Measurements from ENCODE around the gene NFASC.

The NFASC gene

GRCh38 chr1:204994086-204994862 is 123.6 kb downstream of the NFASC start:
- H3K27me3 Mint-ChIP-seq: no peaks in the 10 kb centered on the region
- H3K36me3 Mint-ChIP-seq (ENCODE audit: low read depth): no peaks in the 10 kb centered on the region
- peaks cover 14% of the 10 kb centered on the region for H3K4me1 Mint-ChIP-seq (ENCODE audit: low read depth)
- H3K27ac Mint-ChIP-seq: no peak overlapping the region
- no peak overlapping the region for H3K4me3 Mint-ChIP-seq
- H3K9me3 Mint-ChIP-seq: no peaks in the 10 kb centered on the region

DNA sequence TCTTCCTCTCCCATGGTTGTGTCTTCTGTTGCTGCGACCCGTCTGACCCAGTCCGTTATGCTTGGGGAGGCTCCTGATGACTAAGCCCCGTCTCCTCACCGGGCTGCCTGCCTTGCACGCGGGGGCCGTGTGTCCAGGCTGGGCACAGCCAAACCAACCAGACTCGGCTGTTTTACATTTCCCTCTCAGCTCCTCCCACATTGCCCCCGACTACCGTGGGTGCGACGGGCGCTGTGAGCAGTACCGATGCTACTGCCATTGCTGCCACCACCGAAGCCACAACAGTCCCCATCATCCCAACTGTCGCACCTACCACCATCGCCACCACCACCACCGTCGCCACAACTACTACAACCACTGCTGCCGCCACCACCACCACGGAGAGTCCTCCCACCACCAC is 126.3 kb downstream of the NFASC start:
- H3K27me3 Mint-ChIP-seq: peaks cover 2% of the 10 kb centered on the region

GRCh38 chr1:204997591-204998355 is 127.1 kb downstream of the NFASC start:
- Mint-ChIP-seq H3K27ac (no peak overlapping the region), H3K4me3 (no peak overlapping the region), H3K9me3 (no peaks in the 10 kb centered on the region), H3K27me3 (peaks cover 2% of the 10 kb centered on the region), H3K36me3 (ENCODE audit: low read depth) (no peaks in the 10 kb centered on the region), H3K4me1 (ENCODE audit: low read depth) (peaks cover 5% of the 10 kb centered on the region)

More for the DNA sequence above, 126.3 kb downstream of the NFASC start:
- Mint-ChIP-seq H3K36me3 (ENCODE audit: low read depth) (no peaks in the 10 kb centered on the region), H3K4me3 (no peak overlapping the region), H3K4me1 (ENCODE audit: low read depth) (peaks cover 13% of the 10 kb centered on the region), H3K27ac (no peak overlapping the region), H3K9me3 (no peaks in the 10 kb centered on the region)

DNA sequence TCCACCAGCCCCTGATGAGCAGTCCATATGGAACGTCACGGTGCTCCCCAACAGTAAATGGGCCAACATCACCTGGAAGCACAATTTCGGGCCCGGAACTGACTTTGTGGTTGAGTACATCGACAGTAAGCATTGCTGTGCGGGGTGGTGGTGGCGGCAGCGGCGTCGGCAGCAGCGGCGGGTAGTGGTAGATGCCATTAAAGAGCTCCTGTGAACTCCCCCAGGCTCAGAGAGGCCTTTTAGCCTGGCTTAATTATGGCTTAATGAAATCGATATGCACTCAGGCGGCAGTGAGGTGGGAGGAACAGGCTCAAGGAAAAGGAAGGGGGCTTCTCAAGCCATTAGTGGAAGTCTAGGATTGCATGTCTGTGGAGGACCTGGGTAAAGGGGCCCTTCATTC is 130.5 kb downstream of the NFASC start:
- Mint-ChIP-seq H3K4me3 (no peak overlapping the region), H3K9me3 (no peaks in the 10 kb centered on the region), H3K36me3 (ENCODE audit: low read depth) (no peaks in the 10 kb centered on the region), H3K4me1 (ENCODE audit: low read depth) (no peaks in the 10 kb centered on the region), H3K27ac (no peak overlapping the region), H3K27me3 (peaks cover 2% of the 10 kb centered on the region)

DNA sequence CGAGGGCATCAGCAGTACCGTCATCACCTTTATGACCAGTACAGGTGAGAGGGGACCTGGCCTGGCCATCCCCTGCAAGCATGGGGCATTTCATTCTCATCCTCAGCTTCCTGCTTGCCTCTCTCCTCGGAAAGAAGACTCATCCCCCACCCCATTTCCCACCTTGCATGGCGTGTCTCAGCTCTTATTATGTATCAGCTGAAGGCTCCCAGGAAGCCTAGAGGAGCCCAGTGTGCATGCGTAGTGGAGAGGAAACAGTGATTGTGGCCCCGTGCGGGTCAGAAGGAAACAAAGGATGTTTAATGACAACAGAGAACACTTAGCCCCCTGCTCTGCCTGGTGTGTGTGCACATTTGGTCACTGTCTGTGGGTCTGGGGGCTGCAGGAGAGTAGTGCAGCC is 132.0 kb downstream of the NFASC start:
- H3K36me3 Mint-ChIP-seq (ENCODE audit: low read depth): no peaks in the 10 kb centered on the region

DNA sequence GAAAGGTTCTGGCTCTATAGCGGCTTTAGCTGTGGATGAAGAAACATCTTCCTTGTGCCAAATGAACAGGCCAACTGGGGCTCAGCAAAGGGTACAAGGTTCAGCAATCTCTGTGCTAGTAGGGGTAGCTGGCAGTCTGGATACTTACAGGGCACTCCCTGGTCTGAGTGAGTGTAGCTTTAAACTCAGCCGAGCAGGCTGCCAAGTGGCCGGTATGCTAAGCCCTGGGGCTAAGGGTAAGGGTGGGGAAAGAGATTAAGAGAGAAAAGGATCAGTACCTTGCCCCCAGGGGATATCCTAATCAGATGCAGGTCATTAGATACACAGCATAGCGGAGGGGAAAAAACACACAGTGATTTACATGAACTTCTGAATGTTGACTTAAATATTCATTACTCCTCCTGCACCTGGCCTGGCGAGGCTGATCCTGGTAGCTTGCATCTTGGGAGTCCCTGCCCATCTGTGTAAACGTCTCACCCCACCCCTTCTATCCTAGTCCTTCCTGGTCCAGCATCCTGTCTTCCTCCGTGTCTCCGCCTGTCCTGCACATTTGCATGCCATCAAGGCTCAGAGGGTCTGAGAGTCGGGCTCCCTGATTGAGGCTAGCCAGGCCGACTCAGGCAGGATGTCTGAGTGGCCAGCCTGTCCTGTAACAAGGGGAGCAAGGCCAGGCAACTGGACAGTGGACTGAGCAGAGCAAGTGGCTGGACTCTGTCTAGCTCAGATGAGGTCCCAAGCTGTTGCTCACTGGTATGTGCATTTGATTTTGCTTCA is 132.9 kb downstream of the NFASC start:
- H3K4me3 Mint-ChIP-seq: no peak overlapping the region
- no peaks in the 10 kb centered on the region for H3K4me1 Mint-ChIP-seq (ENCODE audit: low read depth)
- no peaks in the 10 kb centered on the region for H3K36me3 Mint-ChIP-seq (ENCODE audit: low read depth)
- peaks cover 2% of the 10 kb centered on the region for H3K27me3 Mint-ChIP-seq
- H3K27ac Mint-ChIP-seq: no peak overlapping the region
- no peaks in the 10 kb centered on the region for H3K9me3 Mint-ChIP-seq

More for the DNA sequence above, 132.0 kb downstream of the NFASC start:
- Mint-ChIP-seq H3K9me3 (no peaks in the 10 kb centered on the region), H3K4me3 (no peak overlapping the region), H3K27ac (no peak overlapping the region), H3K4me1 (ENCODE audit: low read depth) (no peaks in the 10 kb centered on the region), H3K27me3 (peaks cover 2% of the 10 kb centered on the region)

GRCh38 chr1:205004351-205004750 is 133.7 kb downstream of the NFASC start:
- Mint-ChIP-seq H3K4me1 (ENCODE audit: low read depth) (no peaks in the 10 kb centered on the region), H3K27me3 (peaks cover 2% of the 10 kb centered on the region), H3K9me3 (no peaks in the 10 kb centered on the region), H3K36me3 (ENCODE audit: low read depth) (no peaks in the 10 kb centered on the region), H3K27ac (no peak overlapping the region), H3K4me3 (no peak overlapping the region)

DNA sequence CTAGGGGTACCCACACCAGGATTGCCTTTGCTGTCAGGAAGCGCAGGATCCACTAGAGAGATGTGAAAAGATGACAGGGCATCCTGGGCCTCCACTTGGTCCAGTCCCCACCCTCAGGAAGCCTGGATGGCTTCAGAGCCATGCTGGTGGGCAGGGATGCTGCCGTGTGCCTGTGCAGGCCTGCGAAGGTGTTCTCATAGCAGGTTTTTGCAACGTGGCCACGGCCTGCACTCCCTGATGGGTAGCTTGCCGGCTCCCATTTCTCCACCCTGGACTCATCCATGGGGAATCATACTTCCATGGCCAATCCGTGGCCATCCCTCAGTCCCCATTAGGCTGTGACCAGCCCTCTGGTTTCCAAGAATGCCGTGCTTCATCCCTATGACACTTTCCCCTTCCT is 138.2 kb downstream of the NFASC start:
- no peaks in the 10 kb centered on the region for H3K9me3 Mint-ChIP-seq
- H3K4me1 Mint-ChIP-seq (ENCODE audit: low read depth): no peaks in the 10 kb centered on the region
- H3K27ac Mint-ChIP-seq: no peak overlapping the region
- H3K36me3 Mint-ChIP-seq (ENCODE audit: low read depth): no peaks in the 10 kb centered on the region
- H3K27me3 Mint-ChIP-seq: no peaks in the 10 kb centered on the region
- H3K4me3 Mint-ChIP-seq: no peak overlapping the region

DNA sequence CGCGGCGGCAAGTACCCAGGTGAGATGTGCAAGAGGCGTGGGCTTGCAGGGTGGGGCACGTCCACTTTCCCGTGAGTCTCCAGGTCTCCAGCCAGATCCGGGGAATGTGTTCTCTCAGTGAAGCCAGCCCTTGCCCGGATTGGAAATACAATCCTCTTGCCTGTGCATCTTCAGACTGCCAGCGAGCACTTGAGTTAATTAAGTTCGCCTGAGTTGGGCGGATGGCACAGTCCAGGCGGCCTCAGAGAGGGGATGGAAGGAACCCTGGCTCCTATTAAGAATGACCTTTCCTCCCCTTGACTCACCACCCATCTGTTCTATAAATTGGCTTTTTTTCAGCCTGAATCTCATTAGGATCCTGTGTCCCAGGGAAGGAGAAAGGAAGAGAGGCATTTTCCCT is 139.0 kb downstream of the NFASC start:
- H3K27ac Mint-ChIP-seq: no peak overlapping the region
- H3K4me1 Mint-ChIP-seq (ENCODE audit: low read depth): no peaks in the 10 kb centered on the region
- no peak overlapping the region for H3K4me3 Mint-ChIP-seq
- H3K36me3 Mint-ChIP-seq (ENCODE audit: low read depth): no peaks in the 10 kb centered on the region
- no peaks in the 10 kb centered on the region for H3K27me3 Mint-ChIP-seq
- H3K9me3 Mint-ChIP-seq: no peaks in the 10 kb centered on the region

DNA sequence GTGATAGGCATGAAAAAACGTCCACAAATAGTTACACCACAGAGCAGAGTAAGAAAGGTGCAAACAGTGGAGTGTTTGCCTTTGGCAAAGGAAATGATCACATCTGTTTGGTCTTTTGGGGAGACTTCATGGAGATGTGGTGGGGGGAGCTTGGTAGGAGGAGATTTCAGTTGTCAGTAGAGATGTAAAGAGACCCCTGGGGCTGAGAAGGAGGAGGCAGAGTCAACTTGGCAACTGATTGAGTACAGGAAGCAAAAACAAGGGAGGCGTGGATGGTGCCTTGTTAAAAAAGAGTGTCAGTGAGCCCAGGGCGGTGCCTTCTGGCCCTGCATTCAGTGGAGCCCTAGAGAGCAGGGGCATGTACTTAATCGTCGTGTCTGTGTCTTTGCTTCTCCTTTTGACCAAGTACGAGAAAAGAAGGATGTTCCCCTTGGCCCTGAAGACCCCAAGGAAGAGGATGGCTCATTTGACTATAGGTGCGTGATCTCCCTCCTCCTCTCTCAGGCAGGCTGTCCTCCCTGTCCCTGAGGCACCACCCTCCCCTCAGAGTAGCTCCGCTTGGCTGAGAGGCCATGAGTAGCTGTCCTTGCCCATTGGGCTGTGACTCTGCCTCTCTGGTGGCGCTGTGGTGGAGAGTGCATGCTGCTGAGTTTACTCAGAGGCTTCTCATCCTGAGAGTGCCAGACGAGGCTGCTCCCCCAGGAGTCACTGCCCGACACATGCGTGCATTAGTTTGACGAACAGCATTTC is 141.9 kb downstream of the NFASC start:
- Mint-ChIP-seq H3K36me3 (ENCODE audit: low read depth) (no peaks in the 10 kb centered on the region), H3K4me3 (no peak overlapping the region)

DNA sequence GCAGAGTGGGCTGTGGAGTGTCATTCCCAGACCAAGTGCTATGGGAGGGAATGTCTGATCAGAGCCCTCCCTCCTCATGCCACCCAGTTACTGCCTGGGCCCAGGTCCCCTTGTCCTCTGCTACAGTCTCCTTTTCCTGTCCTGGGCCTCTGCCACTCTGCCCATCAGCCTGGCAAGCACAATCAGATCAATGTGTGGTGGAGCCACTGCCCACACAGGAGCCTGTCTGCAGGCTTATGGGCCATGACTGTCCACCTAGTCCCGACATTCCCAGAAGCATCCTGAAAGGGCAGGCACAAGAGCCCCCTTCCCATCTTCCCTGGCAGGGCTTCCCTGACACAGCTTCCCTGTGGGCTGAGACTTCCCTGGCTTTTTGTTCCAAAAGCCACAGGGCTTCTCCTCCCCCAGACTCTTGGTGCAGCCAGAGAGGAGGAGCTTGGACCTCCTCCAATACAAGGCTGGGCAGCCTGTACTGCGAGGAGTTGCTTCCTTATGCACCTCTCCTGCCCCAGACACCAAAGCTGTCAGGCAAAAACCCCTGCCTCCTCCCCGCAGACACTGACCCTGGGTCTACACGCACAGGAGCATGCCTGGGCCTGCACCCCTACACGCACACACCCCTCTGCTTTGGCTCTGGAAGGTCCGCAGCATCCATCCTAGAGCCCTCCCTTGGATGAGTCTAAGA is 143.2 kb downstream of the NFASC start:
- no peak overlapping the region for H3K27ac Mint-ChIP-seq
- H3K27me3 Mint-ChIP-seq: no peaks in the 10 kb centered on the region
- H3K9me3 Mint-ChIP-seq: no peaks in the 10 kb centered on the region
- H3K4me1 Mint-ChIP-seq (ENCODE audit: low read depth): no peaks in the 10 kb centered on the region
- H3K36me3 Mint-ChIP-seq (ENCODE audit: low read depth): no peaks in the 10 kb centered on the region
- H3K4me3 Mint-ChIP-seq: no peak overlapping the region

More for the DNA sequence above, 141.9 kb downstream of the NFASC start:
- H3K27ac Mint-ChIP-seq: no peak overlapping the region
- H3K9me3 Mint-ChIP-seq: no peaks in the 10 kb centered on the region
- H3K27me3 Mint-ChIP-seq: no peaks in the 10 kb centered on the region
- no peaks in the 10 kb centered on the region for H3K4me1 Mint-ChIP-seq (ENCODE audit: low read depth)

DNA sequence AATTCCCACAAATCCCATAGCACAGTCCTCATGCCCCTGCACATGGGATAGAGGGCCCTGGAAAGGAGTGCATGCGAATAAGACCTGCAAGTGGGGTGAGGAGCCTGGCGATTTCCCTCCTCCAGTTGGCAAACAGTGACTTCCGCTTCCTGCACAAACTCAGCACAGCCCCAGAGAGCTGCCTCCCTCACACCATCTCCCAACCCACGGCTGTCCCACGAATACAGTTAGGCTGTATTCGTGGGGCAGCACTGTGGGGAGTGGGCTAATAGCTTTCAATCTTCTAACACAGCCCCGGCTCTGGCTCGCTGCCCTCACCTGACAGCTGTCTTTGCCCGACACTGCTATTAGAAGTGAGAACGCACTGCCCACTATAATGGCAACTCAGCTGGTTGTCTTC is 144.1 kb downstream of the NFASC start:
- Mint-ChIP-seq H3K27me3 (no peaks in the 10 kb centered on the region), H3K9me3 (no peaks in the 10 kb centered on the region), H3K4me3 (no peak overlapping the region), H3K27ac (no peak overlapping the region), H3K36me3 (ENCODE audit: low read depth) (no peaks in the 10 kb centered on the region), H3K4me1 (ENCODE audit: low read depth) (no peaks in the 10 kb centered on the region)

GRCh38 chr1:205015241-205015640 is 144.6 kb downstream of the NFASC start:
- Mint-ChIP-seq H3K27ac (no peak overlapping the region), H3K9me3 (no peaks in the 10 kb centered on the region), H3K4me1 (ENCODE audit: low read depth) (no peaks in the 10 kb centered on the region), H3K36me3 (ENCODE audit: low read depth) (no peaks in the 10 kb centered on the region), H3K4me3 (no peak overlapping the region), H3K27me3 (no peaks in the 10 kb centered on the region)

- Mint-ChIP-seq H3K27ac (no peak overlapping the region), H3K27me3 (no peaks in the 10 kb centered on the region), H3K4me3 (no peak overlapping the region), H3K4me1 (ENCODE audit: low read depth) (no peaks in the 10 kb centered on the region), H3K36me3 (ENCODE audit: low read depth) (no peaks in the 10 kb centered on the region), H3K9me3 (no peaks in the 10 kb centered on the region)
These were observed 145.4 kb downstream of the NFASC start for GRCh38 chr1:205016075-205016474.
